SK-N-SH treated with all-trans-retinoic acid at 6 μM for 48 hours (cell line): ENCODE results near the gene LHFPL6.

Experiments used
- POU6F1 ChIP-seq: fragments of 250-450 bp; sonication (Bioruptor Pico); IDR thresholded peaks from 2 replicates; pipeline ENCODE4 v1.8.0; 2021; ENCODE audit warnings: low read depth, mild to moderate bottlenecking, moderate library complexity, borderline replicate concordance
- RARB ChIP-seq: fragments of 250-450 bp; sonication (Bioruptor Pico); IDR thresholded peaks from 2 replicates; pipeline ENCODE4 v1.8.0; 2021; ENCODE audit warnings: mild to moderate bottlenecking, moderate library complexity
- ZFP3 ChIP-seq: fragments of 250-450 bp; sonication (Bioruptor Pico); IDR thresholded peaks from 2 replicates; pipeline ENCODE4 v1.5.0; 2020; ENCODE audit warnings: mild to moderate bottlenecking, moderate library complexity
- ZNF8 ChIP-seq: fragments of 450-650 bp; formaldehyde crosslinking; IDR thresholded peaks from 2 replicates; pipeline ENCODE4 v1.5.0; 2020; ENCODE audit warnings: mild to moderate bottlenecking, moderate library complexity

- TF ChIP-seq ZFP3 (CRISPR knock-in tag) (no peak), POU6F1 (CRISPR knock-in tag) (no peak), ZNF8 (CRISPR knock-in tag) (no peak), RARB (CRISPR knock-in tag) (no peak)
These were observed 195.9 kb downstream of the LHFPL6 start for GRCh38 chr13:39407138-39407537.
